Breast epithelium (tissue), 4 donors: ENCODE data around the gene PLEKHF1. TPM values are rescaled to one million over a fixed set of nuclear protein-coding genes. Genes with fewer than 3 reads are reported as not detected.

Source experiments
- DNase-seq, 2 donors: peaks; one replicate each; pipeline ENCODE4 v3.0.0-alpha.2; 2019; ENCODE audit warnings: low spot score in 2 of 2
- H3K27ac ChIP-seq, 2 donors: fragments of 200-600 bp; sonication (generic) in 1 of 2; one replicate each; pipeline ENCODE4 v1.5.1; 2016 to 2019; ENCODE audit warnings: mild to moderate bottlenecking in 1 of 2
- H3K27me3 ChIP-seq, 2 donors: fragments of 200-600 bp; sonication (generic) in 1 of 2; one replicate each; pipeline versions ENCODE4 v1.5.1 to v1.6.0; 2017 to 2019; ENCODE audit warnings: control low read depth in 1 of 2, mild to moderate bottlenecking in 1 of 2
- H3K36me3 ChIP-seq: fragments of 200-600 bp; one replicate; pipeline ENCODE4 v1.5.1; 2019
- H3K4me1 ChIP-seq, 2 donors: fragments of 200-600 bp; sonication (generic); one replicate each; pipeline ENCODE4 v1.5.1; 2016 to 2019; ENCODE audit warnings: control low read depth in 1 of 2
- H3K4me3 ChIP-seq, 3 donors: fragments of 200-600 bp; sonication (generic); 1 replicate in 2 of 3; 2 replicates in 1 of 3; pipeline ENCODE4 v1.5.1; 2016 to 2019; ENCODE audit warnings: mild to moderate bottlenecking in 3 of 3, moderate library complexity in 2 of 3
- H3K9me3 ChIP-seq, 2 donors: fragments of 200-600 bp; sonication (generic) in 1 of 2; one replicate each; pipeline ENCODE4 v1.5.1; 2016 to 2019; ENCODE audit warnings: control low read depth in 1 of 2
- CTCF ChIP-seq, 3 donors: fragments of 450-650 bp; IDR thresholded peaks; one replicate each; pipeline ENCODE4 v1.5.1; 2016 to 2017; ENCODE audit warnings: antibody characterized with exemption in 3 of 3, mild to moderate bottlenecking in 3 of 3, moderate library complexity in 3 of 3
- POLR2A ChIP-seq: fragments of 450-650 bp; IDR thresholded peaks from one replicate; pipeline ENCODE4 v1.6.1; 2016; ENCODE audit warnings: antibody characterized with exemption, mild to moderate bottlenecking, moderate library complexity
- POLR2AphosphoS5 ChIP-seq, 3 donors: sonication (generic); formaldehyde crosslinking; IDR thresholded peaks; one replicate each; pipeline ENCODE4 v1.6.1; 2017; ENCODE audit warnings: antibody characterized with exemption in 3 of 3
- intact Hi-C: fragments of 100-400 bp; cut with DNase I; formaldehyde crosslinking; loops from one replicate; pipeline ENCODE4 v1.15.1; 2023; ENCODE audit warnings: low total_unique reads
- total RNA-seq, 3 donors: library from RNA; depleted of rRNA; stranded (reverse); fragments of >200 nt; gene quantifications; one replicate each; pipeline ENCODE4 v1.1.0, GENCODE V29; 2016

PLEKHF1 gene
- total RNA-seq, 3 donors from 2014 or later: 29.8 to 71.4 (median 58.7) TPM

DNA sequence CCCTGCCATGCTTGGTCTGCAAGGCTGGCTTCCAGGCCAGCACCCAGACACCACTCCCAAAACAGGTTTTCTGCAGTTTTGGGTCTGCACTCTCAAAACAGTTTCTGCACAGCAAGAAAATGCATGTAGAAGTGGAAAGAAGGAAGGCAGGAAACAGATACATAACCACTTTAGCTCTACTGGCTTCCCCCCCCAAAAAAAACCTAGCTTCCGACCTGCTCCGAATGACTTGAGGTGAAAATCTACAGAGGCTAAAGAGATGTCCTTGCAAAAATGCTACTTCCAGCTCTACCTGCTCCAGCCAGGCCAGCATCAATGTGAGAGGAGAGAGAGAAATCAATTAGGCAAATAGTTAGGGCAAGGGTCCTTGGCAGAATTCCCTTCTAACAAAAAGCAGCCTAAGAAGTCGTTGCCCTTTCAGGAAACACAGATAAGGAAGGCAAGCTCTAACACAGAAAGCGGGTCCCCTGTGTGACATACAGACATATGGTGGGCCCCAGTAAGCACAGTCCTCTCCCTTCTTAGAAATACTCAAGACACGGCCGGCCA lies 46.4 kb downstream of the PLEKHF1 start:
- H3K9me3 ChIP-seq: no peaks in the 10 kb centered on the region
- intact Hi-C loops: loop anchor here (5.0 kb wide), 1 partner anchor 99 kb away; no protein-coding TSS in a partner anchor
- peaks cover 0 to 14% of the 10 kb centered on the region in 2 donors for H3K4me1 ChIP-seq
- no peaks in the 10 kb centered on the region for H3K36me3 ChIP-seq
- no peak for DNase-seq
- H3K27ac ChIP-seq: no peak overlapping the region
- H3K27me3 ChIP-seq: no peaks in the 10 kb centered on the region
- H3K4me3 ChIP-seq: no peak overlapping the region
- TF ChIP-seq POLR2A: no peak
- TF ChIP-seq POLR2AphosphoS5 (IDR thresholded peaks at IDR 0.05): no peak
- no peak for TF ChIP-seq CTCF (IDR thresholded peaks at IDR 0.05)

DNA sequence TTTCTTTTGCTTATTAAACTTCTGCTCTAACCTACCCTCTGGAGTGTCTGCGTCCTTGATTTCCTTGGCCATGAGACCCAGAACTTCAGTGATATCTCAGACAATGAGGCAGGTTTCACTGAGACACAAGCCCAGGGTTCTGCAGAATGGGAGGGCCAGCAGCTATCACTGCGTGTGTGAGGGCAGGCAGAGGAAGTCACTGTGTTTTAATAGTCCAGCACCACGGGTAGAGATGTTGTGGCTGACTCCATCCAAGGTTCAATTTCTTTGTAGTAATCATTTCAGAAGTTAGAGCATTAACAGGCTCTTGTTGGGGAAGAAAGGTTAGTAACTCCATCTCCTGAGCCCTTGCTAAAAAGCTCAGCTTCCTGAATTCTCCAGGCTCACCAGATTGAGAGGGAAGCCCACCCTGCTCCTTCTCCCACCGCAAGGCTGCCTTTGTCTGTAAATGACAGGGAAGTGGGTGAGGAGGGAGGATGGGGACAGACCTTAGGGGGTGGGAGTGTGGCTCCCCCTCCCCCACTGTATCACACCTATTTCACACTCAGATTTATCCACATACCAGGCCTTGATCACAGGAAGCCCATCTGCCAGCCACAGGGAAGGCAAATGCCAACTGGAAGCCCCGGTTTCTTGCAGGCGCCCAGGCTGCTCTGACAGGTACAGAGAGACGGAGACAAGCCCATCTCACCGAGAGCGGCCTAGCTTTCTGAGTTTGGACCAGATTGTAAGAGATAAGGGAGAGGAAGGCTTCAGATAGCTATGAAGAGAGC lies 47.7 kb downstream of the PLEKHF1 start:
- no peak for TF ChIP-seq POLR2AphosphoS5 (IDR thresholded peaks at IDR 0.05)
- no peak for TF ChIP-seq POLR2A
- no peak for TF ChIP-seq CTCF (IDR thresholded peaks at IDR 0.05)
- Histone ChIP-seq H3K27ac (peak overlapping the region in 1 of 2 donors; percentile 95), H3K36me3 (no peaks in the 10 kb centered on the region), H3K9me3 (no peaks in the 10 kb centered on the region), H3K4me3 (no peak overlapping the region), H3K4me1 (peaks cover 0 to 14% of the 10 kb centered on the region in 2 donors), H3K27me3 (no peaks in the 10 kb centered on the region)
- intact Hi-C loops: loop anchor here (5.0 kb wide), 1 partner anchor 101 kb away; no protein-coding TSS in a partner anchor
- DNase-seq: no peak

- Histone ChIP-seq H3K9me3 (no peaks in the 10 kb centered on the region), H3K27ac (peak overlapping the region; percentile 95 to 98), H3K4me1 (peaks cover 0 to 14% of the 10 kb centered on the region in 2 donors), H3K4me3 (peak overlapping the region; percentile 94 to 95 (median 95)), H3K27me3 (no peaks in the 10 kb centered on the region), H3K36me3 (no peaks in the 10 kb centered on the region)
- TF ChIP-seq POLR2AphosphoS5 (IDR thresholded peaks at IDR 0.05) (no peak), POLR2A (no peak), CTCF (IDR thresholded peaks at IDR 0.05) (no peak)
- no peak for DNase-seq
- intact Hi-C loops: loop anchor here (5.0 kb wide), 1 partner anchor 102 kb away; no protein-coding TSS in a partner anchor
Observed at GRCh38 chr19:29714371-29714952, 49.2 kb downstream of the PLEKHF1 start.

DNA sequence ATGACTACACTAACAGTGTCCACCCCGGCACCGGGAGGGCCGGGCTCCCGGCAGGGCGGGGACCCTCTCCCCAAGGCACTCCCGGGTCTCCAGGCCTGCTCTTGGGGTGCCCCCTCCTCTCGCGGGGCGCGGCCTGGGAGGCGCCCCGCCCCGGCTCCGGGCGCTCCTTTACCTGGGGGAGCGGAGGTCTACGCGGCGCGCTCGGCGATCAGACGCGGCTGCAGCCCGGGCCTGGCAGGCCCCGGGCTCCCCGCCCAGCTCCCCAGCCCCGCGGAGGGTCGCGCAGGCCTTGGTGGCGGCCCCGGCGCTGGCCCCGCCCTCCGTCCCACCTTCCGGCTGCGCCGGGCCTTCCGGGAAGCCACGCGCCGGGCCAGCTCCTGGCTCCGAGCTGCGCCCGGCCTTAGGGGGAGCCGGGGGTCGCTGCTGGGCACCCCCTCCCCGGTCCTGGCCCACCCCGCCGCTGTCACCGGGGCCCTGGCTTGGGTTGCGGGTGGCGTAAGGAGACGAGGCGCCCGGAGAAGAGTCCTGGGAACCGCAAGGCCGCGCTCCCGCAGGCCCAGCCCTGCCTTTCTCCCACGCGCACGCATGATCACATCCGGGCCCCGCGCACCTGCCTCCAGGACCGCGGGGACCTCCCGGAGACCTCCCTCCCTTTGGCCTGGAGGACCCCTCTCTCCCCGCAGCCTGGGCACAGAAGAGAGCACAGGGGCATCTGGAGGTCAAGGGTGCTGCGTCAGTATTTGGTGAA lies 49.9 kb downstream of the PLEKHF1 start, which contains the start of gene C19orf12:
TSS of gene C19orf12 (minus strand) at position 309 of the 748 bp plus-strand sequence. CDS start 6,848 bp downstream, outside the sequence.
- no peaks in the 10 kb centered on the region for H3K36me3 ChIP-seq
- TF ChIP-seq POLR2AphosphoS5 (IDR thresholded peaks at IDR 0.05): peak; percentile 52 to 71 (median 65)
- peak; percentile 36 for TF ChIP-seq POLR2A
- TF ChIP-seq CTCF (IDR thresholded peaks at IDR 0.05): no peak
- H3K4me3 ChIP-seq: peak within 1 kb of the TSS; percentile 94 to 95 (median 95)
- intact Hi-C loops: loop anchor here (5.0 kb wide), 1 partner anchor 103 kb away; no protein-coding TSS in a partner anchor
- H3K4me1 ChIP-seq: peaks cover 0 to 14% of the 10 kb centered on the region in 2 donors
- no peaks in the 10 kb centered on the region for H3K9me3 ChIP-seq
- no peaks in the 10 kb centered on the region for H3K27me3 ChIP-seq
- peak within 1 kb of the TSS; percentile 95 to 98 for H3K27ac ChIP-seq
- DNase-seq: peak in 1 of 2 donors; percentile 64
